Endothelial cell of hepatic sinusoid (primary cell): ENCODE measurements around the gene STAT3.
"Not testable (repeated sequence)": the region's sequence is repeated elsewhere in the genome, so short reads cannot be mapped to it uniquely, and the experiment has no call there.

ENCODE experiments used
- in situ Hi-C: cut with HindIII; loops from 2 replicates; pipeline ENCODE4 v1.10.0; 2017; ENCODE audit warnings: low sequenced_read_pairs

STAT3 gene

DNA sequence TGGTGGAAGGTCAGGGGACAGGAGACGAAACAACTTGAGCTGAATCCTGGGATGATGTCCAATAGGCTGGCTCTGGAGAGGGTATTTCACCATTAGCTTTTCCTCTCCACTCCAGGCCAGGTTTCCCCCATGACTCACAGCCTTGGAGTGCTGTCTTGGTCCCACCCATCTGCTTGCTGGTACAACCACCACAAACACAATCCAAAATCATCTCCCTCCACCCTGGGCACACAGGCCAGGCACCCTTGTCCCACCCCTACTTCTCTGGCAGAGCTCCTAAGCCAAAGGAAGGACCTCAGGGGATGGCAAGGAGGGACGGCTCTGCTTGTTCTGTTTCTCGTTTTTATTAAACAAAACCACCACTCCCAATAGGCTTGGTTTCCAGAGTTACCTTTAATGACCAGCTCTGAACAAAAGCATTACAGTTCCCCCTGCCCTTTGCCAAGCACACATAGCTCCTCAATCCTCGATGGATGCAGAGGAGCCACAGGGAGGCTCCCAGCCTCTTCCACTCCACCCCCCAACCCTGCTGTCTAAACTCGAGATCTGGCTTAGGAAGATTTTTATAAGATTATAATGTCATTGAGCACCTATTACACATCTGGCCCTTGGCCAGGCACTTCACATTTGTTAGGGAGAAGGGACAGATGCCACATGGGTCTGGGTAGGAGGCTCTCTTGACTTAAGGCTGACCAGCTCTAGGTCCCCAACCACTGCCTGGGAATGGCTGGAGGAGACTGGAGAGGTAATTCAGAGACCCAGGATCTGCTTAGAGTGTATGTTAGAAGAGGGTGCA is 21.5 kb upstream of the STAT3 start:
- in situ Hi-C loops: no loop called here

DNA sequence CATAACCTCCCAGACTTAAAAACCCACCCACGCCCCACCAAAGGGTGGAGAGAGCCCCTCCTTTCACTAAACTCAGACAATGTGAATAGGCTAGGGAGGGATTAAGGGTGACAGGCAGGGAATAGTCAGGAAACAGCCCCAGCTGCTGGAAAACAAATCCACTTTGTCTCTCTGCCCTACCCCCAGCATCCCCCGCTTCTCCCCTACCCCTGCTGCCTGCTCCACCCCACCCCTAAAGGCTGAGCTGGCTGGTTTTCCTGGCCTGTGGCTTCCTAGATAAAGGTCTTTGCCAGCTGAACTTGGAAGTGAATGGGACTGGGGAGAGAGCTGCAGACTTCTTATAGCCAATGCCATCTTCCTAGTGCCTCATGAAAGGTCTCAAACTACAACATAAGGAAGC is 19.8 kb upstream of the STAT3 start:
- in situ Hi-C loops: no loop called here

DNA sequence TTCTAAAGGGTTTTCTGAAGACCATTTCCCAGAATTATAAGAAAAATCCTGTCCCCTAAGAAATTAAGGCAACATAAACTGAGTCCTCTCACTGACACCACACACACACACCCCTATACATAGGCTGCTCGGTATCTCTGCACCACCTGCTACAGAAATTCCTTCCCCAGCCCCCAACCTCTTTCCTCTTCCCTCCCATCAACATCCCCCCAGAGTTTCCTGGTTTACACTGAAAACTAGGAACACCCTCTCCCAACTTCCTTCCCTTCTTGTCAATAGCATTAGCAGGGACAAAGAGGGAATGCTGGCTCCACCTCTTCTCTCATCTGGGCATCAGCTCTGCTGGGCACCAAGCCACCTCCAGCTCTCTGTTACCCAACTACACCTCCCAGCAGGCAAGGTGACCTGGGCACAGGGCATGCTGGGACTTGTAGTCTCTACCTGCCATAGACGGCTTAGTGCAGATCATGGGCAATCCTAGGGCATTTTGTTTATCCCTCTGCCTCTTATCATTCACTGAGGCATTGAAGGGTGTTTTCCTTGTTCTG is 19.1 kb upstream of the STAT3 start:
- in situ Hi-C loops: no loop called here

DNA sequence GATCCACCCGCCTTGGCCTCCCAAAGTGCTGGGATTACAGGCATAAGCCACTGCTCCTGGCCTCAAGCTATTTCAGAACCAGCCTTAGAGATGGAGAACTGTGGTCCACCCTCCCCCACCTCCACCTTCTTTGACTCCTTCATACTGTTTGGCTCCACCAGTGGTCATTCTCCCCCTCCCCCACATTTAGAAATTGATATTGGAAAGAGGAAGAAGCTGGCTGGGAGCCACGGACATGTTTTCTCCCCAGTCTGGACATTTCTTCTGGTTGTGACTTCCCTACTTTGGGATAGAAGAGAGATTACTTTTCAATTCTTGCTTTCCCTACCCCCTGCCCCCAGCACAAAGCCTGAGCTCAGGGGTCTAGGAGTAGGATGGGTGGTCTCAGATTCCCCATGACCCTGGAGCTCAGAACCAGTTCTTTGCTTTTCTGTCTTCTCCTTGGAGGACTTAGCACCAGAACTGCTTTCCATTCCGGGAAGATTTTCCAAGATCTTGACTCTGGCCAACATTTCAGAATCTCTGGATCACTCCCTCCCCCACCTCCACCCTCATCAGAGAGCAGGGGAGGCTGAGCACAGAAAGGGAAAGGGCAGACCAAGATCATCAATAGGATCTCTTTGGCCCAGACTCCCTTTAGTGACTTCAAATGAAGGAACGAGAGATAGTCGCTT is 18.5 kb upstream of the STAT3 start:
- in situ Hi-C loops: no loop called here

DNA sequence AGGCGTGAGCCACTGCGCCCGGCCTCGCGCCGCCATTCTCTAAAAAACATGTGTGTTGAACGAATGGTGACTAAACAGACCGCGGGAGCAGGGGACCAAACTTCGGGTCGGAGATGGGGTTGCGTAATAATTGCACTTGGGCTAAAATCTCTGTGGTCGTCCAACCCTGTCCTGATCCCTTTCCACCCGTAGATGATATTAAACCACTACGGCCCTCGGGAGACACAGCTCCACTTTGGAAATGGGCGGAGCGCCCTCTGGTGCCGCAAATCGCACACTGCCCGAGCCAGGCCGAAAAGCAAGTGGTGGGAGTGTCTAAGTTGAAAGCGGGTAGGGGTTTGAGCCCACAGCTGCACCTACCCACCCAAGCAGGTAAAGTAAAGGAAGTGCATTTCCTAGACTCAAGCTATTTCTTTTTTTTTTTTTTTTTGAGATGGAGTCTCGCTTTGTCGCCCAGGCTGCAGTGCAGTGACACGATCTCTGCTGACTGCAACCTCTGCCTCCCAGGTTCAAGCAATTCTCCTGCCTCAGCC is 17.8 kb upstream of the STAT3 start:
- in situ Hi-C loops: no loop called here

DNA sequence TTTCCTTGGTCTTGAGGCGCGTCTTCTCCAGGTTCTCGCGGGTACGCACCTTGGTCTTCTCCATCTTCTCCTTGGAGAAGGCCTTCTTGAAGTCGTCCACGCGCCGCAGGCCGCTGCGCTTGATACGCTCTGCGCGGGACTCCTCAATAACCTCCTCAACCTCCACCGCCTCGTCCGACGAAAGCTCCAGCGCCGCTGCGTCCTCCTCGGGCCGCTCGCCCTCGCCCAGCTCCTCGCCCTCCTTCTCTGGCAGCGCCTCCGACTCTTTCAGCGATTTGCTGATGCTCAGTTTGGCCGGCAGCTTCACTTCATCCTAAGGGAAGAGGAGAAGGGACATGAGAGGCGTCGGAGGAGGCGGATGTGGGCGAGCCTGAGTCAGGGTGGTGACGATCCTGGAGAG is 16.8 kb upstream of the STAT3 start:
- in situ Hi-C loops: no loop called here

DNA sequence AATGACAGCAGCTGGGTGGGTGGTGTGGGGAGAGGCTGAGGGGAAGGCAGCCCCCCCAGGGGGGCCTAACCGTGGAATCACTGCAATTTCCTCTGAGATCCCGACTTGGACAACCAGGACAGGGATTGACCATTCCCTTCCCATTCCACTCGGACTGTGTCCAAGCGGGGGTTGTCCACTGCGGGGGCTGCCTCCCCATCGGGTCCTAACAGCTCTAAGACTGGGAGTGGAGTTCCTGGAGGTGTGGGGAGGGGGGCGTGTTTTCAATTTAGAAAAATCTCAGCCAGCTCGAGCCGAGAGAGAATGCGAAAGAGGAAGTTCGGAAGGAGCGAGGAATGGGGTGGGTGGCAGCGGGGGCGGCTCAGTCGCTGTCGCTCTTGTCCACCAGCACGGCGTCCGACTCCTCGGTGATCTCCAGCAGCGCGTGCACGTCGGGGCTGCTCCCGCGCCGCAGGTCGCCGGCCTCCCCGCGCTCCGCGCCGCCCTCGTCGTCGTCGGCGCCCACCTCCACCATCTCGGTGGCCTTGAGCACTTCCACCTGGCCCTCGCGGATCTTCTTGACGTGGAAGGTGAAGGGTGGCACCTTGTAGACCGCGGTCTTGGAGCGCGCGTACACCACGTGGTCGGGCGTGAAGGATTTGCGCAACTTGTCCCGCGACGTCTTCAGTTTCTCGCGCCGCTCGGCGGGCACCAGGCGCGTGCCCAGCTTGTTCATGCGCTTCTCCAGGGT is 16.2 kb upstream of the STAT3 start:
- in situ Hi-C loops: no loop called here

DNA sequence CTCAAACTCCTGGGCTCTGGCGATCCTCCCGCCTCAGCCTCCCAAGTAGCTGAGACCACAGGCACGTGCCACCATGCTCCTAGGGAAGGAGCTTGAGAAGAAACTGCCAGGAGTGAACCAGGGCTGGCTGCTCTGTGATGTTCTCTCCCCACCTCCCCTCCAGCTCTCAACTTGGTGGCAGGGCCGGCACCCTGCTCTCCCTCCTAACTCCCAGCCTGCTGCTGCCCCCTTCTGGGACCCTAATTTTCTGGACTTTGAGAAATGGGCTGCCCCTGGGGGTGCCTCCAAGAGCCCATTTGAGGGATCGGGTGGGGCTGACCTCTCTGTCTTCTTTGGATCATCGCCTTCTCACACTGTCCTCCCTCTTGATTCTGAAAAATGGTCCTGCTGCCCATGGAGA is 14.9 kb upstream of the STAT3 start:
- in situ Hi-C loops: no loop called here

DNA sequence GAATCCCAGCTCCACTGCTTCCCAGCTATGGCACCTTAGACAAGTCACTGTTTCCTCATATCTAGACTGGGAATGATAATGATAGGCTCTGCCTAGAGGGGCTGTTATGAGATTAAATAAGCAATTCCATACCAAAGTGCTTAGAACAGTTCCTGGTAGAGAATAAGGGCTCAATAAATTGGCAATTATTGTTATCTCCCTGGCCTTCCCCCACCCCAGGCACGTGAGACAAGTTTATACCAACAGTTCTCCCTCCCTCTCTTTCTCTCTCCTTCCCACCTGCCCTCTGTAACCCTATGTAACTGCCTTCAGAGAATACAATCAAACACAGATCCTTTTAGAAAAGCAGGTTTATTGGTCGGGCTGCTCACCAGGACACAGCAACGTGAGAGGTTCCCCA is 13.9 kb upstream of the STAT3 start:
- in situ Hi-C loops: no loop called here

DNA sequence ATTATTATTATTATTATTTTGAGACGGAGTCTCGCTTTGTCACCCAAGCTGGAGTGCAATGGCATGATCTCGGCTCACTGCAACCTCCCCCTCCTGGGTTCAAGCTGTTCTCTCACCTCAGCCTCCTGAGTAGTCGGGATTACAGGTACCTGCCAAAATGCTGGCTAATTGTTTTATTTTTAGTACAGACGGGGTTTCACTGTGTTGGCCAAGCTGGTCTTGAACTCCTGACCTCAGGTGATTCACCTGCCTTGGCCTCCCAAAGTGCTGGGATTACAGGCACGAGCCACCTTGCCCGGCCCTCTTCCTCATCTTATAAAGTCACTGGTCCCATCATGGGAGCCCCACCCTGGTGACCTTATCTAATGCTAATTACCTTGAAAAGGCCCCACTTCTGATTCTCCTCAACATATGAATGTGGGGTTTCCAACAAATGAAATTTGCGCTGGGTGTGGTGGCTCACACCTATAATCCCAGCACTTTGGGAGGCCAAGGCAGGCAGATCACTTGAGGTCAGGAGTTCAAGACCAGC is 12.7 kb upstream of the STAT3 start:
- in situ Hi-C loops: not testable (repeated sequence)

DNA sequence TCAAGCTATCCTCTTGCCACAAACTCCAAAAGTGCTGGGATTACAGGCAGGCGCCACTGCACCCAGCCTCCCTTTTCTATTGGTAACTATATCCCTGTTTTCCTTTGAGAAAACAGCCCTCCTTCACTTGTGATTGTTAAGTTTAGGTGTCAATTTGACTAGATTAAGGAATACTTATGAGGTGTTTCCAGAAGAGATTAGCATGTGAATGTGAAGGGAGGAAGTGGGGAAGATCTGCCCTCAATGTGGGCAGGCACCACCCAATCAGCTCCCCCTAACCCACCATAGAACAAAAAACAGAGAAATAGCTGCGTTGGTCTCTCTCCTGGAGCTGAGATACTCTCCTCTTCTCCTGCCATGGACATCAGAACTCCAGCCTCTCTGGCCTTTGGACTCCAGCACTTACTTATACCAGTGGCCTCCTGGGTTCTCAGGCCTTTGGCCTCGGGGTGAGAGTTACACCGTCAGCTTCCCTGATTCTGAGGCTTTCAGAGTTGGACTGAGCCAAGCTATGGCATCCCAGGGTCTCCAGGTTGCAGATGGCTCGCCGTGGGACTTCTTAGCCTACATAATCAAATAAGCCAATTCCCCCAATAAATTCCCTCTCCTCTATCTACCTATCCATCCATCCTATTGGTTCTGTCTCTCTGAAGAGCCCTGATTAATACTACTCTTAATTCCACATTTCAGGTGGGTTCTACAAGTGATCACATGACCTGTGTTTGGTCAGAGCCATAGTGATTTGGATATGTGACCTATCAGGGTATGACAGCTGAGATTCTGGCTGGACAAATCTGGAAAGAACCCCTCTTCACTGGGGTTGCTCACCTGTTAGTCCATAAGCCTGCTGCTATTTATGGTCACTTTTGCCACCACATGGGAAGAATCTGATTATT is 12.0 kb upstream of the STAT3 start:
- in situ Hi-C loops: no loop called here

DNA sequence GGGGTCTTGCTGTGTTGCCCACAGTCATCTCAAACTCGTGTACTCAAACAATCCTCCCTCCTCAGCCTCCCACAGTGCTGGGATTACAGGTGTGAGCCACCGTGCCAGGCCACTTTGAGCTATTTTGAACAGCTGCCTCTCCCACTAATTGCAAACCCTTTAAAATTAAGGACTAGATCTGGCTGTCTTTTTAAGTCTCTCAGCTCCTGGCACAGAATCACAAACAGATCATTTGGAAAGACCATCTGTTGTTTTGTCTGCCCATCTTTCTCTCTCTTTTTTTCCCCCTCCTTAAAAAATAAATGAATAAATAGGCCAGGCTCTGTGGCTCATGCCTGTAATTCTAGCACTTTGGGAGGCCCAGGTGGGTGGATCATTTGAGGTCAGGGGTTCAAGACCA is 10.9 kb upstream of the STAT3 start:
- in situ Hi-C loops: no loop called here

DNA sequence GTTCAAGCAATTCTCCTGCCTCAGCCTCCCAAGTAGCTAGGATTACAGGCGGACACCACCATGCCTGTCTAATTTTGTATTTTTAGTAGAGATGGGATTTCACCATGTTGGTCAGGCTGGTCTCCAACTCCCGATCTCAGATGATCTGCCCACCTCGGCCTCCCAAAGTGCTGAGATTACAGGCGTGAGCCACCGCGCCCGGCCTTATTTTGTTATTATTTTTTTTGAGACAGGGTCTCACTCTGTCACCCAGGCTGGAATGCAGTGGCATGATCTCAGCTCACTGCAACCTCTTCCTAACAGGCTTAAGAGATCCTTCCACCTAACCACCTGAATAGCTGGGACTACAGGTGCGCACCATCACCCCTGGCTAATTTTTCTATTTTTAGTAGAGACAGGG is 7.4 kb upstream of the STAT3 start:
- in situ Hi-C loops: not testable (repeated sequence)

DNA sequence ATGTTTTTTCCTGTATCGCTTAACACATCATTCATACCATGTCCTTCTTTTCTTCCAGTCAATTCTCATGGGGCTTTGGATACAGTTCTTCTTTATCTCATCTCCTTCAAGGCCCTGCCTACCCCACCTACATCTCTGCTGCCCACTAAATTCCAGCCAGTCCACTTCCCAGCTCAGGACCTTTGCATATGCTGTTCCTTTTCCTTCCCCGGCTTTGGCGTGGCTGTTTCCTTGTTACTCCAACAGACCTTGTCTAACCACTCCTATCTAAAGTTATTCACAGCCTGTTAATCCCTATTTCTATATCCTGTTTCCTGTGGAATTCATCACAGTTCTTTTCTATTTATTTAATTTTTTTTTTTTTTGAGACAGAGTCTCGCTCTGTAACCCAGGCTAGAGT is 6.6 kb upstream of the STAT3 start:
- in situ Hi-C loops: no loop called here

DNA sequence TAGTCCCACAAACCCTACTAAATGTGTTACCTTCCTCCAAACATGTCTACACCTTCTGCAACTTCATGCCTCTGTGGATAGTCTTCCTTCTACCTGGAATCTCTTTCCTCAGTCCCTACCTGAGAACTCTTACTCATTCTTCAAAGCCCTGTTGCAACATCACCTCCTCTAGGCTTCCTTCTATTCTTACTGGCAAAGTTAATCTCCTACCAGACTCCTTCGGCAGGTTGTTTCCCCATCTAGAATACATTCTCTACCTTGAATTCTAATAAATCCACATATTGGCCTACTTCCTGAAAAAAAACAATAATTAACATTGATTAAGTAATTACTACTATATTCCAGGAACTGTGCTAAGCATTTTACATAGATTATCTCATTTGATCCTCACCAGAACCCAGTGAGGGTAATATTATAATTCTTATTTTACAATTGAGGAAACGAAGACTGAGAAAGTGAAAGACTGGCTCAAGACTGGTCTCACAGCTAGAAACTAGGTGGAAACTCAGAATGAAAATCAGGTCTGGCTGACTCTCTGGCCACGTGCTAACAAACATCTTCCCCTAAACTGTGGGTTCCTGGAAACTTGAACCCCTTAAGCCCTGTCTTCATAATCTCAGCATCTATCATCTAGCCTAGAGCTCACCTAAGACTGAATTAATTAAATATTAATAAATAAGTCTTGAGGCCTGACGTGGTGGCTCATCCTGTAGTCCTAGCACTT is 4.6 kb upstream of the STAT3 start:
- in situ Hi-C loops: no loop called here

DNA sequence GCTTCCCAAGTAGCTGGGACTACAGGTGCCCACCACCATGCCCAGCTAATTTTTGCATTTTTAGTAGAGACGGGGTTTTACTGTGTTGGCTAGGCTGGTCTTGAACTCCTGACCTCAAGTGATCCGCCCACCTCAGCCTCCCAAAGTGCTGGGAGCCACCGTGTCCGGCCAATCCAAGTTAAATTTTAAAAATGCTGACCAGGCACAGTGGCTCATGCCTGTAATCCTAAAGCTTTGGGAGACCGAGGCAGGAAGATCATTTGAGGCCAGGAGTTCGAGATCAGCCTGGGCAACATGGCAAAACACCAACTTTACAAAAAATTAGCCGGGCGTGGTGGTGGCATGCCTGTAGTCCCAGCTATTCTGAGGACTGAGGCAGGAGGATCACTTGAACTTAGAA is 3.2 kb upstream of the STAT3 start:
- in situ Hi-C loops: not testable (repeated sequence)

DNA sequence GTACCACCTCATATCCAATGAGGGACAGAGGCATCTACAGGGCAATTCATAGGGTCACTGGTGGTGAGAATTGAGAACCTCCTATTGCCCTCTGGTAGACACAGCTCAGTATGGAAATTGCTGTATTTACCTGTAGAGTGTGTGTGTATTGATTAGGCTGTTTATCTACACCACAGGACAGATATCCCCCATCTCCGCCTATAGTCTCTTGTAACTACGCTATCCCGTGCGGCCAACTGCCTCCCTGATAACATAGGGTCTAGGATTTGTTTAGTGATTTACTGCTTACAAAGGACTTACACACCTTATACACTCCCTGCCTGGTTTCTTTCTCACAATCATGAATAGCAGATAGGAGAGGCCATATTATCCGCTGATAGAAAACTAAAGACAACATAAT is 1.7 kb upstream of the STAT3 start:
- in situ Hi-C loops: no loop called here

DNA sequence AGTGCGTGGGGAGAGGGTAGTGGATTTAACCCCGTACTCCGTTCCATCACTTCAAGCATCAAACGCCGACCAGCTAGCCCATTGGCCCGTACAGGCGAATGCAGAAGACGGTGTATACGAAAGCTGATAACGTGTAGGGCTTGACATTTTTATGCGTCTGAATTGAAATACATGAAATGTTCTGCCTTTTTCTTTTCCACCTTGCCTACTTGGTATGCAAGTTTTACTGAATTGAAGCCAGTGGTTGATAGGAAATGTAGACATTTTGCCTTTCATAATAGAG is 834 bp upstream of the STAT3 start:
- in situ Hi-C loops: no loop called here

DNA sequence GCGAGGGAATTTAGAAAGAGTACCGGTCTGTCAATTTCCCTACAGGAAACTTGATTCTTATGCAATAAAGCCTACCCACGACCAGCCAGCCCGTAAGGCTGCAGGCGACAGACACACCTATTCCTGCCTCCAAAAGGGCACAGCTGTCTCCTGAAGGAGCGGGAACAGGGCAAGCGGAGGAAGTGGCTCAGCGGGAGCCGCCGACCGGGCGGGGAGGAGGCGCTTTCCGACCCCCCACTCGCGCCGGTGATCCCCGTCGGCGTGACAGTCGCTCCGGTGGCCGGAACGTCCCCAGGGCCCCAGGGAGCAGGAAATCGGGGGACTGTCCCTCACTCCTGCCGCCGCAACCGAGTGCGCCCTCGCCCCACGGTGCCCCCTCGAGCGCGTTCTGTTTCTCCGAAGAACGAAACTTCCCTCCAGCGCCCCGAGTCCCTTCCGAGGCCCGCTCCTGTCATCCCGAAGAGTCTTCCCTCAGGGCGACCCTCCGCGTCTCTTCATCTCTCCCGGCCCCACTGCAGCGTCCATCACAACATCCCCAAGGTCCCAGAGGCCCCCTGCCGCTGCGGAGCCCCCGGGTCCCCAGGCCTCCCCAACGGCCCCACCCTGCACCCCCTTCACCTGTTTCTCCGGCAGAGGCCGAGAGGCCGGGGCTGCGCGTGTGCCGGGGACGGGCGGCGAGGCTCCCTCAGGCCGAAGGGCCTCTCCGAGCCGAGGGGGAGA is 421 bp downstream of the STAT3 start:
- in situ Hi-C loops: no loop called here
